Measurements from ENCODE around the gene TGFB1.
"Not testable (repeated sequence)": the region's sequence is repeated elsewhere in the genome, so short reads cannot be mapped to it uniquely, and the experiment has no call there.

Gene TGFB1

DNA sequence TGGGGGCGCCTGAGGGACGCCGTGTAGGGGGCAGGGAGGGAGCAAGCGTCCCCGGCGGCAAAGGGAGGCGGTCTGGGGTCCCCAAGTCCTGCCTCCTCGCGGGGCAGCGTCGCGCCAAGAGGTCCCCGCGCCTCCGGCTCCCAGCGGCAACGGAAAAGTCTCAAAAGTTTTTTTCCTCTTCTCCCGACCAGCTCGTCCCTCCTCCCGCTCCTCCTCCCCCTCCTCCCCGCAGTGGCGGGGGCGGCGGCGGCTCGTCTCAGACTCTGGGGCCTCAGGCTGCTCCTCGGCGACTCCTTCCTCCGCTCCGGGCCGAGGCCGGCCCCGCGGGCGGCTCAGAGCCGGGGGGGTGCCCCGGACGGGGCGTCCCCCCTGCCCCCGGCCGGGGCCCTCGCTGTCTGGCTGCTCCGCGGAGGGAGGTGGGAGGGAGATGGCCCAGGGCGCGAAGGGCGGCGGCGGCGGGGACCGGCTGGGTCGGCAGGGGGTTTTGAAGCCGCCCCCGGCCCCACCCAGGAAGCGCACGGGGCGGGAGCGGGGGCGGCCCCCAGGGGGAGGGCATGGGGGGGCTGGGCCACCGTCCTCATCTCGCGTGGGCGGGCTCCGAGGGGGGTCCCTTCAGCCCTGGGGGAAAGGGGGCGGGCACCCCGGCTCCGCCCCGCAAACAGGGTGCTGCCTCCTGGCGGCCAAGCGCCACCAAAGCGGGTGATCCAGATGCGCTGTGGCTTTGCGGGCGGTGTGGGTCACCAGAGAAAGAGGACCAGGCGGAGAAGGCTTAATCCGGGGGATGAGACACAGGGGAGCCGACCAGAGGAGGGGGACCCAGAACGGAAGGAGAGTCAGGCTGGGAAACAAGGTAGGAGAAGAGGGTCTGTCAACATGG lies at the start of gene TGFB1:
TSS of gene TGFB1 (minus strand) at position 457 of the 877 bp plus-strand sequence. CDS start 878 bp downstream, outside the sequence.
- DNase-seq (ENCODE audit: low spot score): peak; percentile 84

DNA sequence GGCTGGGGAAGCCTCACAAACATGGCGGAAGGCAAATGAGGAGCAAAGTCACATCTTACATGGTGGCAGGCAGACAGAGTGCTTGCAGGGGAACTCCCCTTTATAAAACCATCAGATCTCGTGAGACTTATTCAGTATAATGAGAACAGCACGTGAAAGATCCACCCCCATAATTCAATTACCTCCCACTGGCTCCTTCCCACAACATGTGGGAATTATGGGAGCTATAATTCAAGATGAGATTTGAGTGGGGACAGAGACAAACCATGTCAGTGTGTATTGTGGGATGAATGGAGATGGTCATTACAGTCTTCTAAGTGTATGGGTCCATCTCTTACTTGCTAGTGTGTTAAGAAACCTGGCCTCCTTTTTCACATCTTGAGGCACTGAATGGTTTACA lies 48.3 kb upstream of the TGFB1 start:
- DNase-seq (ENCODE audit: low spot score): no peak

DNA sequence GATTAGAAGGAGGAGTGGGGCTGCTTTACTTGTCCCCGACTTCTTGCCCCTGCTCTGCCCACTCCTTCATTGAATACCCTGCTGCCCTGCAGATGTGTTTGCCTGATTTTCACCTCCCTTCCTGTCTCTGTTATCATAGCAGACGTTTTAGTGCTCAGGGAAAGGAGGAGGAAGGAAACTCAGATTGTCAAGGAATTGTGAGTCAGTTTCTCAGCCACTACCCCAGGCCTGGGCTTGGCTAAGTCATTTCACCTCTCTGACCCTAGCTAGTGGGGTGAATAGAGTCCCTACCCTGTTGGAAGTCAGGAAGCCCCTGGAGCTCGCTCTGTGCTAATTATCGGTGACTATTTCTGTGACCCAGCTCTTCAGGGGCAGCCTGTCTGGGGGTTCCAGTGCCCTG lies 47.8 kb upstream of the TGFB1 start:
- no peak for DNase-seq (ENCODE audit: low spot score)

DNA sequence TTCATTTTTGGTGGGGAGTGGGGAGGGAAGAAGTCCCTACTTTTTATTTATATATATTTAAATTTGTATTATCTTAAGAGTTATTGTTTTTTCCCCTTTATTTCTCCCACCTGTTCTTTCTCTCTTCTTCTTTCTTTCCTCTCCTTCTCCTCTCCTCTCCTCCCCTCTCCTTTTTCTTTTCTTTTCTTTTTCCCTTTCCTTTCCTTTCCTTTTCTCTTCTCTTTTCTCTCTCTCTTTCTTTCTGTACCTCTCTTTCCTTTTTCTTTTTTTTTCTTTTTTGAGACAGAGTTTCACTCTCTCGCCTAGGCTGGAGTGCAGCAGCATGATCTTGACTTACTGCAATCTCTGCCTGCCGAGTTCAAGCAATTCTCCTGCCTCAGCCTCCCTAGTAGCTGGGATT lies 45.8 kb upstream of the TGFB1 start:
- no peak for DNase-seq (ENCODE audit: low spot score)

DNA sequence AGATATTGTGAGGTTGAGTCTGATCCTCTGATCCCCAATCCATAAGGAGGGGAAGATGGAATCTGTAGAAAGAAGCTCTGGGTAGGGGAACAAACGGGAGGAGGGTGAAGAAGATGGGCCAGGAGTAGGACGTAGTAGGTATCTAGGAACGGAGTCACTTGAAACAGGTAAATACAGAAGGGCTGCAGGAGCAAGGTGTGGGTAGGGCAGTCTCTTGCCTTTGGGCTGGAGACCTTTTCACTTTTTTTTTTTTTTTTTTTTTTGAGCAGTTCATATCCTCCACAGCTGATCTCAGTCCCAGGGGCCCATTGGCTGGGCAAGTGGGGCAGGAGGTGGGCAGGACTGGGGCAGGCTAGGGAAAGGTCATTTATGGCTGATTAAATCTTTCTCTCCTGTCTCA lies 45.4 kb upstream of the TGFB1 start:
- no peak for DNase-seq (ENCODE audit: low spot score)

DNA sequence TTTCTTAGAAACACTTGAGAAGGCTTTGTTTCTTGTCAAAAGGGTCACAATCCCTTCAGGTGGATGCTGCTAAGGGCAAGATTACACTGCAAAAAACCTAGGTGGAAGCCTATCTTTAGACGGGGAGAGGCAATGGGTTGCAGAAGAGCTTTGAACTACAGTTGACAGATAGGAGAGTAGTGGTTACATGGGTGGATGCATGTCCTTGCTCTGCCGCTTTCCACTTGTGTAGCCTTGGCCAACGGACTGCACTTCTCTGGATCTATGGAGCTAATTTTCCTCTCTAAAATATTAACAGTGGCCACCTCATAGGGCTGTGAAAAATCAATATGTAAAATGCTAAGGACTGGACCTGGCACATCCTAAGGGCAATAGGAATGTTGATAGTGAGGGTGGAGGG lies 44.9 kb upstream of the TGFB1 start:
- no peak for DNase-seq (ENCODE audit: low spot score)

DNA sequence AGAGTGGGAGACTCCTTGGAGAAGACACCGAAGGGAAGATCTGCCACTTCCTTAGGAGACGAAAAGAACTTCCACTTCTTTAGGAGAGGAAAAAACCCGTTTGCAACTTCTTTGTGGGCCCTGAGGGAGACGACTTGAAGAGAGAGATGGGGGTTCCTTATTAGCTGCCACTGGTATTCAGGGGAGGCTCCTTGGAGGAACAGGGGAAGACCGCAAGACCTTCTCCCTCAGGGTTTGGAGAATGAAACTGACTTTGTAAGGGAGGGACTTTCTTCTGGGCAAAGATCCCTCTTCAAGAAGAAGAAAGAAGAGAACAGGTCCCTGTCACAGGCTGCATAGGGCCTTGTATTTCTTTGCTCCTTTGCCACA lies 44.3 kb upstream of the TGFB1 start:
- DNase-seq (ENCODE audit: low spot score): no peak

DNA sequence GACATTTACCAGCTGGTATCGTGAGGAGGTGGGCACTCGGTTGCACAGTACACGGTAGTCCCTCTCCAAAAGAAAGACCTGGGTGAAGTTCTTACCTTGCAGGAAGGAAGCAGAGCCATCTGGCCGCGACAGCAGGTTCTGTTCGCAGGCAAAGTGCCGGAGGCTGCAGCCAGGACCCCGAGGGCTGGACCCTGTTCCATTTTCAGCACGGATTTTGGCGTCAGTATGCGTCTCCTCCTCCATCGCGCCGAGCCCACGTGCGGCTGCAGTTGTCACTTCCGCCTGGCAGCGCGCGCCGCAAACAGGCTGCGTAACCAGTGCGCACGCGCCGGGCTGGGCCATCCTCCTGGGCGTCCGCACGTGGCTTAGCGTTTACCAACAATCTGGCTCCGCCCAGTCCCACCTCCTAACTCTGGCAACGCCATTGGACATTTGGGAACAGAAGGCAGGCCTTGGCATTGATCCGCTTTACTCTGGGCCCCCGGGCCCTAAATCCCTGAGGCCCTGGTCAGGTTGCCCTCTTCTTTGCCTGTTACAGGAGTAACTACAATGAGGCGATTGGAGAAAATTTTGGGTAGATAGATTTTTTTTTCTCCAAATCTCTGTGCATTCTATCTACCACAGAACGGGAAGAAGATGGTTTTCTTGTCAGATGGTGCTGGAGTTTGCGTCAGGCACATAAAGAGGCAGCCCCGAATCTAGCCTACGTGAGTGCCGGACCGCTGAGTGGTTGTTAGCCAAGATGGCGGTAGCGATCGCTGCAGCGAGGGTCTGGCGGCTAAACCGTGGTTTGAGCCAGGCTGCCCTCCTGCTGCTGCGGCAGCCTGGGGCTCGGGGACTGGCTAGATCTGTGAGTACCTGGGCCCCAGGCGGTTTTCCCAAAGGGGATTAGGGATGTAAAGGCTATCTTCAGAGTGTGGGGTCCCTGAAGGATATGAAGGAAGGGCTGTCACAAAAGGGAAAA lies 43.6 kb upstream of the TGFB1 start, which contains the start of the genes BCKDHA and EXOSC5:
TSS of gene BCKDHA (plus strand) at position 733 of the 964 bp plus-strand sequence. CDS start at position 743, 10 bp downstream.
TSS of gene EXOSC5 (minus strand) at position 274 of the 964 bp plus-strand sequence. CDS start at position 243, 31 bp downstream.
- peak; percentile 99 for DNase-seq (ENCODE audit: low spot score)

DNA sequence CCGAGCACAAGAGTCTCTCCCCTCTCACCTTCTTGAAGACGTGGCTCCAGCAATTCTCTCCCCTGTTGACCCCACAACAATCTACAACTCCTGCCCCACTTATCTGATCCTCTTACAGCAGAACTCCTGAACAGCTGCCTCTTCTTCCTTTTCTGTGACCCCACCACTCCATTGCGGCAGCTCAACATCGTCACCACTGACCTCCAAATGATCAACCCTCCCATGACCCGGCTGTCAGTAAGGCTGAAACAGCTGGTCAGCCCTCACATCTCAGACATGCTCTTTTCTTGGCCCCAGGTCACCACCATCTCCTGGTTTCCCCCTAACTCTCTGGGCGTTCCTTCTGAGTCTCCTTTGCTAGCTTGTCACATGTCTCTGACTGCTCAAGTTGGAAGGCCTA lies 41.6 kb upstream of the TGFB1 start:
- DNase-seq (ENCODE audit: low spot score): no peak

DNA sequence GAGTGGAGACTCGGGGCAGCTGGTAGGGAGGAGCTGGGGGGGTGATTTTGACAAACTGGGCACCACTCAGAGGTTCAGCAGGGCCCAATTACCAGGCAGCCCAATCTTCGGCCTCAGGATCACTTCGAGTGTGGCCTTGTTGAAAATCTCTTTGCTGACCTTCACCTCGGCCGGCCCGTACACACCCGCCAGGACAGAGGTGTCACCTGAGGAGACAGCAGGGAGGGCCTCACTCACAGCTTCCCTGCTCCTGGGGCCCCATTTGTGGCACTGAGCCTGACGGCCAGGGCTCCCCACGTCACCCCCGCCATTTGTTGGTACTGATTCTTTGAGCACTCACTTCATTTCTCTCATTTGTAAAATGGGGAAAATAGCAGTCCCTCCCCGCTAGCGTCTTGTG lies 39.1 kb upstream of the TGFB1 start:
- no peak for DNase-seq (ENCODE audit: low spot score)

DNA sequence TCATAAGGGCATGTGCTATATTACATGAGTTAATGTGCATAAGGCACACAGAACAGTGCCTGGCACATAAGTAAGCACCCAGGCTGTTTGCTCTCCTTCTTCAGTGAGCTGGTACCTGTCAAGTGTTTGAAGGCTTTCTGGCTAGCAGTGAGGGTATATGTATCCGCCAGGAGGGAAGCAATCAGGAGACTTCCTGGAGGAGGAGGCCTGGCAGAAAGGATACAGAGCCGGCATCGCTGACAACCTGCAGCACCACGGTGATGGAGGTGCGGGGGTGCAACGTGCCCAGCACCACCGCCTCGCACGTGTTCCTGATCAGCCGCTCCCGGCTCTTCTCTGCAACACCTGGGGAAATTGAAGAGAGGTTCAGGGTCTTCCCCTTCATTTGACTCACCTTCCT lies 37.9 kb upstream of the TGFB1 start:
- DNase-seq (ENCODE audit: low spot score): no peak

DNA sequence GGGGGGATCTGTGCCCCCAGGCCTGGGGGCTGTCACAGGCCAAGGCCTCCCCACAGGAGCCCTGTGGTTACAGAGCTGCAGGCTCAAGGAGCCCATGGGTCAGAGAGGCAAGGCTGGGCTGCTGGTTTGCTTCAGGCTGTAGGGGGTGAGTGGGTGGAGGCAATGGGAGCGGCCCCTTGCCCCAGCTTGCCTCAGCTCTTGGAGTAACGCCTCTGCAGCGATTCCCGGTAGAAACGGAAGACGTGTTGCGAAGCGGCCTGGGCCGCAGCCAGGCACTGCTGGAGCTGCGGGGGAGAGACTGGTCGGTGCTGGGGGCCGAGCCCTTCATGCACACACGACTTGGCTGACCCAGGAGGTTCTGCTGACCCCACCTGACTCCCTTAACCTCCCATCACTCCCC lies 32.7 kb upstream of the TGFB1 start:
- DNase-seq (ENCODE audit: low spot score): no peak

DNA sequence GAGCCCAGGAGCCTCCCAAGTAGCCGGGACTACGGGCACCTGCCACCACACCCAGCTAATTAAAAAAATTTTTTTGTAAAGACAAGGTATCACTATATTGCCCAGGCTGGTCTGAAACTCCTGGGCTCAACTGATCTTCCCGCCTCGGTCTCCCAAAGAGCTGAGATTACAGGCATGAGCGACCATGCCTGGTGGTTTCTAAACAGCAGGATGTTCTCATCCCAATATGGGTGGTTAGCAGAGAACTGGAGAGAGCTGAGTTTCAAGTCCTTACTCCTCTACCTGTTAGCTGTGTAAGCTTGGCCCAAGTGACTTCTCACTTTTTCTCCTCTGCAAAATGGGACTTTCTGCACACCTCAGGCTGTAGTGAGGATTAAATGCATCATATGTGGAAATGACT lies 30.6 kb upstream of the TGFB1 start:
- no peak for DNase-seq (ENCODE audit: low spot score)

DNA sequence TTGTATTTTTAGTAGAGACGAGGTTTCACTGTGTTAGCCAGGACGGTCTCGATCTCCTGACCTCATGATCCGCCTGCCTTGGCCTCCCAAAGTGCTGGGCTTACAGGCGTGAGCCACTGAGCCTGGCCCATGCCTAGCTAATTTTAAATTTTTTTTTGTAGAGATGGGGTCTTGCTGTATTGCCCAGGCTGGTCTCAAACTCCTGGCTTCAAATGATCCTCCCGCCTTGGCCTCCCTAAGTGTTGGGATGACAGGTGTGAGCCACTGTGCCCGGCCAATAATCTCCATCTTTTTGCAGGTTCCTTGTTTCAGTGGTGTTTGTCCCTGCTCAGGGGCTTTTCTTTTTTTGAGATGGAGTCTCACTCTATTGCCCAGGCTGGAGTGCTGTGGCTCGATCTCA lies 27.8 kb upstream of the TGFB1 start:
- DNase-seq (ENCODE audit: low spot score): not testable (repeated sequence)

DNA sequence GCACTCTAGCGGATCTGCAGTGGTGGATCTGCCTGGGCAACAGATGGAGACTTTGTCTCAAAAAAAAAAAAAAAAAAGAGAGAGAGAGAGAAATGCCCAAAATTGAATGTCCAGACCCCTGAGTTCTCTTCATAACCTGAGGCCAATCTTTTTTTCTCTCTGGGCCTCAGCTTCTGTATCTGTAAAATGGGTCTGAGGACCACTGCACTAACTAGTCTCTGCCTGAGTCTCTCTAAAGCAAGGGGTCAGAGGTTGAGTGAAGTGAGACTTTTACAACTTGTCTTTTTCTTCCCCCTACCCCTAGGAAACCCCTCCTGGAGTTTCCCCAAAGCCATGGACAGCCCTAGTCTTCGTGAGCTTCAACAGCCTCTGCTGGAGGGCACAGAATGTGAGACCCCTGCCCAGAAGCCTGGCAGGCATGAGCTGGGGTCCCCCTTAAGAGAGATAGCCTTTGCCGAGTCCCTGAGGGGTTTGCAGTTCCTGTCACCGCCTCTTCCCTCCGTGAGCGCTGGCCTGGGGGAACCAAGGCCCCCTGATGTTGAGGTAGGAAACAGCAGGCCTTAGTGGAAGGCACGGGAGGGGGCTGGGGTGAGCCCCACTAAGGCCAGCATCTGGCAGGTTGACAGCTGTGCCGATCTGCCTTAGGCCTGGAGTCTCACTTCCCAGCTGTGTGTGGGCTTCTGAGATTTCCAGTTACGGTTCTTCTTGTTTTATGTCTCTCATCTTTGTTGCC lies 24.4 kb upstream of the TGFB1 start:
- peak; percentile 64 for DNase-seq (ENCODE audit: low spot score)

DNA sequence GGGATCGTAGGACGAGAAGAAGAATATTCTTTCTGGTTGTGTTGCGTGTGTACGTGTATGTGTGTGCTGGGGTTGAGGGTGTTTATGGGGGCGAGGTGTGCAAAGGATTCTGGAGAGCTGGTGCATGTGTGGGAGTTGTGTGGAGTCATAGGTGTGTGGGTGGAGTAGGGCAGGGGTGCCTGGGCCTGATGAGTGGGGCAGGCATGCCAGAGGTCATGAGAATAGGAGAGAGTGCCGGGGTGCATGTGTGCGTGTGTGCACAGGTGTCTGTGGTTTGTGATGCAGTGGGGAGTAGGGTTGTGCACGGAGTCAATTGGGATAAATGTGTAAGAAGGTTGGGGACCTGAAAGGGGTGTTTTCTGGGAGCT lies 23.3 kb upstream of the TGFB1 start:
- no peak for DNase-seq (ENCODE audit: low spot score)

DNA sequence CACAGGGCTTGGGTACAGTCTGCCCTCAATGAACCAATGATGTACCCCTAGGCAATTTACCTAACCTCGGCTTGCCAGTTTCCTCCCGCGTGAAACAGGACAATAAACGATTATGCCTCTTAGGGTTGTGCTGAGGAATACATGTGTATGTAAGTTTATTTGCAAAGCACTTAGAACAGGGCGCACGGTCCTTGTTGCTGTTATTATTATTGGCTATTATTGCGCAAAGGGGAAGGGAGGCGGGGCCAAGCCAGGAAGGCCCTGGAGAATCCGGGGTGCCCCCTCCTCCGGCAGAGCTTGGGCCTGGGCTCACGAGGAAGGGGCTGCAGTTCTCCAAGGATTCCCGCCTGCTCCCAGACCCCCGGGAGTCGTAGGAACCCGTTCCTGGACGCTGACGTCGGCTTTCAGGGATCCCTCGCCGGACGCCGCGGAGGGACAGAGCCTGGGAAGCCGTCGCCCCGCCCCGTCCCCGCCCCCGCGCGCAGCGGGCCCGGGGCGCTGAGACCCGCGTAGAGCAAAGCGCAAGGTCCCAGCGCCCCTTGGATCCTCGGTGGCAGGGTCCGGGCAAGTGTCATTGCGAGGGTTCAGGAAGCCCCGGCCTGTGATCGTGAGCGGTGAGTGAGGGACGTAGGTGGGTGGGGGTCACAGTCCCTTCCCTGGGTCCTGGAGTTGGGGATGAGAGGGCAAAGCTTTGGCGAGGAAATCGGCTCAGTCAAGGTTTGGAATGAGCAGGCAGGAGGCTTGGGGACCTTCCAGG lies 22.7 kb upstream of the TGFB1 start, which contains the start of gene TMEM91:
TSS of gene TMEM91 (plus strand) at position 293 of the 757 bp plus-strand sequence. CDS start 1,777 bp downstream, outside the sequence.
- peak; percentile 73 for DNase-seq (ENCODE audit: low spot score)

DNA sequence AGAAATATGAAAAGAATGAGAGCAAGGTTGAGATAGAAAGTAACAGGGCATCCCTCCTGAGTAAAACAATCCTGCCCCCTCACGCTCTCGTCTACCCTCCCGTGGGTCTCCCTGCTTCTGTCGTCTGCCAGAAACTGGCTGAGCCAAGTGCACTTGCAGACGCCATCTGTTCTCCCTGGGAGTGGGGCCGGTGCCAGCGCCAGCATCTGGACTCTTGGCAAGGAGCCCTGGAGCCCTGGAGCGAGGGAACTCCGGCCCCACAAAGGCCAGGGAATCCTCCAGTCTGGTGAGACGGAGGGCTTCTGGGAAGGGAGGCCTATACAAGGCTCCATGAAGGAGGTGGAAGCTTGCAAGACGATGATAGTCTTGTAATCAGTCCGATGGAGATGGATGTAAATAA lies 20.3 kb upstream of the TGFB1 start:
- no peak for DNase-seq (ENCODE audit: low spot score)

DNA sequence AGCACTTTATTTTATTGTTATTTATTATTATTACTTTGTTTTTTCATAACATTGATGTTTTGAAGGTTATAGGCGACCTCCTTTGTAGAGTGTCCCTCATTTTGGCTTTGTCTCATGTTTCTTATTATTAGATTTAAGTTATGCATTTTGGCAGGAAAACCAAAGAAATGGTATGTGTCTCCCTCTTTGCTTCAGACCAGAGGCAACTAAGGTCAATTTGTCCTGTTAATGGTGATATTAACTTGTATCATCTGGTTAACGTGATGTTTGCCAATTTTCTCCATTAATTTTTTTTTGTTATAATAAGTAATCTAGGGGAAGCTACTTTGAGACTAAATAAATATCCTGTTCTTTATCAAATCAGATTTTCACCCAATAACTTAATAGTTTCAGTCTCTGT lies 18.8 kb upstream of the TGFB1 start:
- DNase-seq (ENCODE audit: low spot score): no peak

DNA sequence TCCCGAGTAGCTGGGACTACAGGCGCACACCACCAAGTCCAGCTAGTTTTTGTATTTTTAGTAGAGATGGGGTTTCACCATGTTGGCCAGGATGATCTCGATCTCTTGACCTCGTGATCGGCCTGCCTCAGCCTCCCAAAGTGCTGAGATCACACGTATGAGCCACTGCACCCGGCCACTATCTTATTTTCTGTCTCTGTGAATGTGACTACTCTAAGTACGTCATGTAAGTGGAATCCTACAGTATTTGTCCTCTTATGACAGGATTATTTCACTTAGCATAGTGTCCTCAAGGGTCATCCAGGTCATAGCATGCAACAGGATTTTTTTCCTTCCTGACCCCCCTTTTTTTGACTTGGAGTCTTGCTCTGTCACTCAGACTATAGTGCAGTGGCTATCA lies 17.8 kb upstream of the TGFB1 start:
- no peak for DNase-seq (ENCODE audit: low spot score)

DNA sequence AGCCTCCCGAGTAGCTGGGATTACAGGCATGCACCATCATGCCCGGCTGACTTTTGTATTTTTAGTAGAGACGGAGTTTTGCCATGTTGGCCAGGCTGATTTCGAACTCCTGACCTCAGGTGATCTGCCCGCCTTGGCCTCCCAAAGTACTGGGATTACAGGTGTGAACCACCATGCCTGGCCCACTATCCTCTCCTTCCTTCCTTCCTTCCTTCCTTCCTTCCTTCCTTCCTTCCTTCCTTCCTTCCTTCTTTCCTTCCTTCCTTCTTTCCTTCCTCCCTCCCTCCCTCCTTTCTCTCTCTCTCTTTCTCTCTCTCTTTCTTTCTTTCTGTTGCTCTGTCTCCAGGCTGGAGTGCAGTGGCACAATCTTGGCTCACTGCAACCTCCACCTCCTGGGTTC lies 17.4 kb upstream of the TGFB1 start:
- DNase-seq (ENCODE audit: low spot score): not testable (repeated sequence)
